Stimulated activated CD4-positive, alpha-beta T cell treated with anti-CD3 and anti-CD28 coated beads, Interleukin-4, amount 100 ng/mL, for 1 hour (primary cell): ENCODE measurements around the gene RPL38.

ENCODE experiments used
- DNase-seq: peaks from one replicate; pipeline ENCODE4 v3.0.0-alpha.2; 2020

Gene RPL38

DNA sequence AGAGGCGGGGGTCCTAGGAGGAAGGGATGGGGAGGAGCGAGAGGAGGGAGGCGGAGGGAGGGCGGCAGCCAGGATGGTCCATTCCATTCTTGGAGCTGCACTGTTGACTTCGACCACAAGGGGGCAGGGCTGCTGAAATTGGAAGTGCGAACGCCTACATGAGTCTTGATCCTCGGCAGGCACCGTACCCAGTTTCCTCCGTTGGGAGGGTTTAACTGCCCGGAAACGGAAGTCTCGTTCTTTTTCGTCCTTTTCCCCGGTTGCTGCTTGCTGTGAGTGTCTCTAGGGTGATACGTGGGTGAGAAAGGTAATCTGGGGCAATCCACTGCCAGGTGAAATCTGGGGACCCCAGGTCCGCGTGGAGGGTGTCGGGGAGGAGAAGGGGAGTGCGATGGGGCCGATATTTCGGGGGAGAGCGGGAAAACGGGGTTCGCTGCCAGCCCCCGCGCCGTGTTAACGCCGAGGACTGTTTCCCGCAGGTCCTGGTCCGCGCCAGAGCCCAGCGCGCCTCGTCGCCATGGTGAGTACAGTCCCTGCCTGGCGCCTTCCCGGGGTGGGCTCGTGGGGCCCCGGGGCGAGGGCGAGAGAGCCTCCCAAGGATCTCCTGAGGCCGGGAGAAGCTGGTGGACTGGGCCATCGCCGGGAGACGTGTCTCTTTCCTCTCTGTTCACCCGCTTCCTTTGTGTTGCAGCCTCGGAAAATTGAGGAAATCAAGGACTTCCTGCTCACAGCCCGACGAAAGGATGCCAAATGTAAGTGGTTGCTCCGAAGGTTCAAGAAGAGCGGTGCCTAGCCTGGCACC lies at the start of gene RPL38:
Gene RPL38, plus strand, starts transcription at position 240 of the 802 bp plus-strand sequence. Its CDS starts 278 bp downstream, at position 518.
- peak; percentile 96 for DNase-seq

DNA sequence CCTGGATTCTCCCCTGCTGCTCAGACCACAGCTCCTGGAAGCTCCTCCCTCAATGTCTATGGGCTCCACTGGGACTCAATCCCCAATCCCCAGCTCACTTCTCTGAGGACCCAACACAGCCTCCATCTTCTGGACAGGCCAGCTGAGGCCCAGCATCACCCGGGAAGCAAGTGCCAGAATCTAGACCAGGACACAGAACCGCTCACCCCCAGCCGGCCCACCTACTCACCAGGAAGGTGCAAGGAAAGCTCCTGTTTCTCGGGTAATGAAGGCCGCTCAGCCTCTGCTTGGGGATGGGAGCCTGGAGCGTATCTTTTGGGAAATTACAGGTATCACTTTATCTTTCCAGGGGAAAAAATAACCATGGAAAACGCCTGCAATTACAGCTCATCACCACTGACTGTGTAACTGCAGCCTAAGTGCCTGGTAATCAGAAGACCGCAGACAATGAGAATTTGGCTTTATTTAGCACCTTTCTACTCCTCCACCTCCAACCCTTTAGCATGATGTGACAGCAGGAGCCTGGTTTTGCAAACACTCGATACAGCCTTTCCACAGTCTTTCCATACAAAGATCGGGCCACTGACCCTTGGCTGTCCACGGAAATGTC lies 49.6 kb upstream of the RPL38 start:
- no peak for DNase-seq

DNA sequence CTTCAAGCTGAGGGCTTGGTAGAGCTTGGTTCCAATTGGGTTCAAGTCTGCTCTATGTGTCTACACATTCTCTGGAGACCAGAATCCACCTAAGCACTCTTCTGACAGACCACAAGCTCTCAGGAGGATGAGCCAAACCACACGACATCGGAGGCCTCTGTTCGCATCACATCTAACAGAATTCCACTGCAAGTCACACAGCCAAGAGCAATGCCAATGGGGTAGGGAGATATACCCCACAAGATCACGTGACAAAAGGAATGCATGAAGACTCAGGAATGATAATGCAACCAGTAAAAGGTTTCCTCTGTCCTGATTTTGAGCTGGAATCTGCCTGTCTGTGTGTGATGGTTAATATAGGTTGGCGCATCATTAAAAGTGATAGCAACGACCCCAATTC lies 46.6 kb upstream of the RPL38 start:
- no peak for DNase-seq

DNA sequence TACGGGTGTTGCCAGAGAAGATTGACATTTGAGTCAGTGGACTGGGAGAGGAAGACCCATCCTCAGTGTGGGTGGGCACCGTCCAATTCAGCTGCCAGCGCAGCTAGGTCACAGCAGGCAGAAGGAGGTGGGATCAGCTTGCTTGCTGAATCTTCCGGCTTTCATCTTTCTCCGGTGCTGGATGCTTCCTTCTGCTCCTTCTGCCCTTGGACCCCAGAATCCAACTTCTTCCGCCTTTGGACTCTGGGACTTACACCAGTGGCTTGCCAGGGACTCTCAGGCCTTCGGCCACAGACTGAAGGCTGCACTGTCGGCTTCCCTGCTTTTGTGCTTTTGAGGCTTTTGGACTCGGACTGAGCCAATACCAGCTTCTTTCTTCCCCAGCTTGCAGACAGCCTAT lies 46.1 kb upstream of the RPL38 start:
- DNase-seq = no peak

DNA sequence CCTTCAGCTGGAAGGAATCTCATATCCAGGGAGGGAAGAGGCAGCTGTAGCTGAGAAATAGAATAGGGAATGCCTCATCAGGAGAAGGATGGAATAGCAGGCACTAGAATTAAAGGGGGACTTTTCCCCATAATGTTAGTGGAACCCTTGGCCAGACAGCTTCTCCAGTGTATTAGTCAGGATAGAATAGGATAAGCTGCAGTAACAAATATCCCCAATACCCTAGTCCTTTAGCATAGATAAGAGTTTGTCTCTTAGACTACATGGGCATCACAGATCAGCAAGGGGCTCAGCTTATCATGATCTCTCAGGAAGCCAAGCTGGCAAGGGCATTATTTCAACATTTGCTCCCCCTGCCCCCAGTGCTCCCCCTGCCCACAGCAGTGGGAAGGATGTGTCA lies 44.7 kb upstream of the RPL38 start:
- DNase-seq = no peak

DNA sequence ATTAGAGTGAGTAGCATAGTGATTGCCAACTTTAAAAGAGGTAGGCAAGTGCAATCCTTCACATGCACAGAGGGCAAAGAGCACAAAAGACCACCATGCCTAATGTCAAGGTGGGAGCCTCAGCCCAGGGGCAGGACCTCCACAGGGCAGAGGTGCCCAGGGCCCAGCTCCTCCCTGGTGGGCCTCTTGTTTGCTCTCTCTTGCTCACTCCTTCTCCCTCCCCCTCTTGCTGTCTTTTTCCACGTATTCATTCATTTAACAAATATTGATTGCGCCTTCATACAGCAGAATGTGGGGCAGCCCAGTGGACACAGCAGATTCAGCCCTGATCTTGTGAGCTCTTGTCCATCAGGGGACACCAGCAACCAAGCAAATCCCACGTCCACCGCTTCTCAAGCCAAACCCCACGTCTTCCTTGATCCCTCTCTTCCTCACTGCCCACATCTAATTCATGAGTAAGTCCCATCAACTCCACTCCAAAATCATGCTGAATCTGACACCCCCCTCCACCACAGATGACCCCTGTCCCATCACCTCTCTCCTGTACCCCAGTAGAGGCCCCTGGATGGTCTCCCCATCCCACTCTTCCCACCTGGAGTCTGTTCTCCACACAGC lies 44.1 kb upstream of the RPL38 start:
- DNase-seq = no peak

DNA sequence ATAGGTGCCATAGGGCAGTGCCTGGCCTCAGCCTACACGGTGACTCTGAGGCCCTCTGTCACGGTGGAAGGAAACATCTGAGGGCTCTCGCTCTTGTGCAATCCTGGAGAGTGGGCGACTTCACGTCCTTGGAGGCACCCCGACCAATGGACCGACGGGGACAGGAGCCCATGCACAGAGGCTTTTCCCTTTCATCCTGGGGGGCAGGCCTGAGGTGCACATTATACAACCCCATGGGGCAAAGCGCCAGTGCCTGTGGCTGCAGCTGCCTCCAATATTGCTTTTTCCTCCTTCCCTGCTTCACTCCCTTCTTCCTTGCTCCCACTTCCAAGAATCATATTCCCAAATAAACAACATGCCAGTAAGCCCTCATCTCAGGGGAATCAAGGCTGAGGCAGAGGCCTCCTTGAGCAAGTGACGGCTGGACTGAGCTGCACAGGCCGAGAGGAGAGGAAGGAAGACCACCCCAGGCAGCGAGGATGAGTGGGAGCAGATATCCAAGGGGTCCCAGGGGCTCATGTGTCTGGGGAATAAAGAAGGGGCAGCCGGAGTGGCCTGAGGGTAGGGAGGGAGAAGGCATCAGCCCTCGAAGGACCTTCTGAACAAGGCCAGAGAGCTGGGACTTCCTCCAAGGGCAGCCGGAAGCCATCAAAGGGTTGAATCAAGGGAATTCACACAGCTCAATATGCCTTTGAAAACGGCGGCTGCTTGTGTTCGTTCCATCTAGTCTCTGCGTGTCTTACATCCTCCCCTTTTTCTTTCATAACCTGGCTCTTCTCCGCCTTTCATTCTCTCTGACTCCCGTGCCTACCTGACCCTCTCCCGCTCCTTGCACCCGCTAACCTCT lies 42.6 kb upstream of the RPL38 start:
- no peak for DNase-seq

DNA sequence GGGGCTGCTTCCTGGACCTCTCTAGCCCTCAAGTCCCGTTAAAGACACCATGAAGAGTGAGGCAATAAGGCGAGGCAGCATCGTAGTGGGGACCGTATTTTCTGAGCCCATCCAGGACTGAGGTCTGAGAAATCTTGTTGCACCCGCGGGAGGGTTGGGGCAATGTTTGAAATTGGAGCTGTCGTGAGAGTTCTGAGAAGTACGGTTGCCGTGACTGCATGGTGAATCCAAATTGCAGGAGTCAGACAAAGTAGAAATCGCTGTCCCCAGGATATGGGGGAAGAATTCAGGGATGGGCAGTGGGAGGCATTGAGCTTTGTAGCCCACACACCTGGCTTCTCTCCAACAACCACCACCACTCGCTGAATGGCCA lies 42.0 kb upstream of the RPL38 start:
- DNase-seq = no peak

DNA sequence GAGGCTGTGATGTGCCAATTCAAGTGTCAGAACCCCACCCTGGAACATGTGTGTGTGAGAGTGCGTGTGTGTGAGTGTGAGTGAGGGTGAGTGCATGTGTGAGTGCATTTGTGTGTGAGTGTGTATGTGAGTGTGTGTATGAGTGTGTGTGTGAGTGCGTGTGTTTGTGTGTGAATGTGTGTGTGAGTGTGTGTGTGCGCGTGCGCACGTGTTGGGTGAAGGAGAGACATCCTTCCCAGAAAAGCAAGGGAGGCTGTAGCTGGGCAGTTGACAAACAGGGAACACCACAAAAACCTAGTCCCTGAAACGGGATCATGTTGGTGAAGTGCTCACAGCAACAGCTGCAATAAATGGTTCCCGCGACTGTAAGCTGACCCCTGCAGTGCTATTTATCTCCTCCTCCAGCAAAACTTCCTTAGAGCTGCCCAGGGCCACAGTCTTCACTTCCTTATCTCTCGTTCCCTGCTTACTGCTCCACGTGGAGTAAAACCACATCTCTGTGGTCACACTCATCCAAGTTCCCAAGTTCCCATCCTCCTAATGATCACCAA lies 40.1 kb upstream of the RPL38 start:
- no peak for DNase-seq

DNA sequence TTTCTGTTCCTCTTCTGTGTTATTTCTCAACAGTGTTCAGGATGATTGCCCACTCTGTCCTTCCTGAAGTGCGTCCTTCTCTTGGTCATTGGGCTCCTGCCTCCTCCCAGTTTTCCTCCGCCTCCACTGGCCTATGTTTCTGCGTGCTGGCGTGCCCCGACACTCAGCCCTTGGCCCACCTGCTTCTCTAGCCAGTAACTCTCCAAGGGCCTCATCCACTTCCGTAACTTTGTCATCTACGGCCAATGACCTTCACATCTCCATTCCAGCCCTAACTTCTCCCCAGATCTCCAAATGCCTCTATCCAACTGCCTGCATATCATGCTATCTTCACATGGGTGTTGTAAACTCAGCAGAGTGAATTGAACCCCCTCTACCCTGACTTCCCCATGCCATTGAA lies 39.6 kb upstream of the RPL38 start:
- DNase-seq = no peak

DNA sequence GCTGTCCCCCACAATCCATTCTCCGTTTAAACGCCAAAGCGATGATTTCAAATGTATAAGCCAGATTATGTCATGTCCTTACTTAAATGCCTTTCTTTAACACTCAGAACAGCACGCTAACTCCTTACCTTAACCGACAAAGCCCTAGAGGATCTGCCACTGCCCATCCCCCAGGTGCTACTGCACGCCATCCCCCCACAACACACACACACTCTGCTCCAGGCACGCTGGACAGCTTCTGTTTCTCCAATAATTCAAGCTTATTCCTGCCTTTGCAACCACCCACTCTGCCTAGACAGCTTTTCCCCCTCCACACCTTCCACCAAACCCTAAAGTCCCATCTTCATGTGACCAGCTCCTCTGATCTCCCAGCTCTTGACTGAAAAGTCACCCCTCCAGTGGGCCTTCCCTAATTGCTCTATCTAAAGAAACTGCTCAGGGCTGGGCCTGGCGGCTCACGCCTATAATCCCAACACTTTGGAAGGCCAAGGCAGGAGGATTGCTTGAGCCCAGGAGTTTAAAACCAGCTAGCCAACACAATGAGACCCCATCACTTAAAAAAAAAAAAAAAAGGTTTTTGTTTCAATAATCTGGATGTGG lies 38.9 kb upstream of the RPL38 start:
- DNase-seq = no peak

DNA sequence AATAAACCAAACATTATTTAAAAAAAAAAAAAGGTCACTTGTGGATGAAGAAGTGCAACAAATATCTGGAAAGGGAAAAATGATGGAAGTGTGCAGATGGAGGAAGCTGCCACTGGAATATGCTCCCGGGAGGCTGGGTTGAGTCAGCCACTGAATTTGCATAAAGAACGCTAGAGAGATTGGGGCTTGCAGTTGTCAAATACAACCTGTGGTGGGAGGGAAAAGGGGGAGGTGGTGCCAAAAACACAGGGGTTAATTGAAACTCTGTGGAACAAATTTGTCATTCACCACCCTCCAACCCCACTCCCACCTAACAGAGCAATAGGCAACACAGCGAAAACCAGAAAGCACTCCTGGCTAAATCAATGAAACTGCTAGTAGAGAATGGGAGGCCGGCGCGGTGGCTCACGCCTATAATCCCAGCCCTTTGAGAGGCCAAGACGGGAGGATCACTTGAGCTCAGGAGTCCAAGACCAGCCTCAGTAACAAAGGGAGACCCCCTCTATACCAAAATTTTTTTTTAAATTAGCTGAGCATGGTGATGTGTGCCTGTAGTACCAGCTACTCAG lies 37.6 kb upstream of the RPL38 start:
- DNase-seq = no peak

DNA sequence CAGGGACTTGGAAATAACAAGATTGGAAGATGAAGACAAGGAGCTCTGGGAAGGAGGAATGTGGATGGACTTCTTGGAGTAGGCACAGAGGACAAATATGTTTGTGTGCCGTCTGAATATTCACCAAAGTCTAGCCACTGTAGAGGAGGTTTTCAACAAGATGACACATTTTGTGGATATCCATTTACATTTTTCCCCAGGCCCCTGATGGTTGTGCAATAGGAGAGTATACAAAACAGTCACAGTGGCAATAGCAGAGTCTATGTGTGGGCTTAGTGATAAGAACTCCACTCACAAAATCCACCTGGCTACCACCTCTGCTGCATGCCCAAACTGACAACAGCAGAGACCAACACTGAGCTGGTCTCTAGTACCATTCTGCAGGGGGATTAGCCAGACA lies 32.6 kb upstream of the RPL38 start:
- no peak for DNase-seq

DNA sequence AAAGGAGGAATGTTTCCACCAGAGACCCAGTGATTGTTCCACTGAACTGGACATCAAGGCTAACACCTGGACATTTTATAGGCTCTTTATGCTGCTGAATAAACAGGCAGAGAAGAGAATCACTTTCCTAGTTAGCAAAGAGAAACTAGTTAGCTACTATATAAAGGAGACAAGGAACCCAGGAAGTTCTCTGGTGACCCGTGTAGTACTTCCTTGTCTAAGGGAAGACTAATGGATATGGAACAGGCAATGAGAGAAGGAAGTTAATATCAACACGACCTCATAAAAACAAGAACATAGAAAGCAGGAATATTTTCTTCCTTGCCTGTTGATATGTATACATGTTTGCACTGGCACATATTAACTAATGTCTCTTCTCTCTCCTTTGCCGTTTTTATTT lies 30.8 kb upstream of the RPL38 start:
- DNase-seq = no peak

DNA sequence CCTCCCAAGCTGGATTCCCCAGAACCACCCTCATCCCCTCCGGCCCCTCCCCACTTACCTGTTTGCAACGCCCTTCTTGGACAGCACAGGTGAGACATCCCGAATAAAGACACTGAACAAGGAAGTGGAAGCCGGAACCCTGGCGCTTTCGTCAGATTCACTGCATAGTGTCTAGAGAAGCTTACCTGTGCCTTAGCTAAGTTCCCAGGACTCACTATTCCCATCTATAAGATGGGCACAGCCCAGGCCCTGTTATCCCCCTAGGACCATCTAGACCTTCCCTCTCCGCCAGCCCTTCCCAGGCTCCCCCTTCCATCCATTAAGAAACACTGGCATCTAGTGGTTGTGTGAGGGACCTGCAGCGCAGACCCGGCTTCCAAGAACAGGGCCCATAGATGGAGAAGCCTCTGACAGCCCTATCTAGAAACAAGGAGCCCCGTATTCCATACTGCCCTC lies 26.9 kb upstream of the RPL38 start:
- peak; percentile 35 for DNase-seq

DNA sequence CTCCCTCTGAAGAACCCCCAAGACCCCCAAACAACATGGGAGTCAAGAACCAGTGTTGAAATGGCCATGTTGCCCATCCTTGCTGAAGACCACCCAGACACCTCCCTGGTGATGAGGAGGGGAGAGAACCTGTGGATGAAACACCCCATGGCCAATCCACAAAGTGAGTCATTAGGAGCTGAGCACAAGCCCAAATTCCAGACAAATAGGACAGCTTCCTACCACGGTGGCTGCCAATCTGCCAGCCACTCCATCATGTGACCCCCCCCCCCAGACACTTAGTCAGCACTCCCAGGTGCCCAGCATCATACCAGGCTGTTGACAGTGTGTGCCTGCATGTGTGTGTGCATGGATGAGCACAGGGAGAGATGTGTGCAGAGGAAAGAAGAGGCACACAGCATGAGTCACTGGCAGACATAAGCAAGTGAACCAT lies 26.4 kb upstream of the RPL38 start:
- DNase-seq = no peak

DNA sequence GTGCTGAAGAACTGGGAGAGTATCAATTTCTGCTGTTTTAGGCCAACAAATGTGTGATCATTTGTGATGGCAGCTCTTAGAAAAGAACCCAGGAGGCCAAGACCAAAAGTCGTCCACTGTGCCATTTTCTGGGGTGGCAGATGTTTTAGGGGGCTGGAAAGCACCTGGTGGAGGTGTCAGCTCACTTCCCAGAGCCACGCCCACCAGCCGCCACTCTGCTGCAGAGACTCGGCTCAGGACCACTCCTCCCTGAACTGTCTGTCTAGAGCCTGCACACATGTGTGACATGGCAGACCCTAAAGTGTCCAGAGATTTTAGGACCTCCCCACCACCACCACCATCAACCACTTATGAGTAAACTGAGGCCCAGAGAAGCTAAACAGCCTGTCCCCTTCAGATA lies 23.9 kb upstream of the RPL38 start:
- no peak for DNase-seq

DNA sequence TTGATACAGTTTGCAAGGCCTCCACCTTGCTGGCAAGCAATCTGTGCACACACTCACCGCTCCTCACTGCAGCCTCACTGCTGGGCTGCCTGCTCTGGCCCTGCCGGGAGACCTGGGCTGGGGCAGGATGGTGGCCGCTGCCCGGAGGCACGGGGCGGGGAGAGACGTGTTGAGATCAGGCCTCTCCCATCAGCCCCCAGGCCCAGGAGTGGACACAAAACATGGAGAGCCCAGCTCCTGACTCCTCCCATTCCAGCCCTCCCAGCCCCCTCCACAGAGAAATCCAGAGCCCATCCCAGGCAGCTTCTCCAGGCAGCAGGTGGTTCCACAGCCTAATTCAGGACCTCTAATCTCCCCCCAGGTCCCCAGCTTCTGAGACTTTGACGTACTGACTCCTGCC lies 23.1 kb upstream of the RPL38 start:
- no peak for DNase-seq

DNA sequence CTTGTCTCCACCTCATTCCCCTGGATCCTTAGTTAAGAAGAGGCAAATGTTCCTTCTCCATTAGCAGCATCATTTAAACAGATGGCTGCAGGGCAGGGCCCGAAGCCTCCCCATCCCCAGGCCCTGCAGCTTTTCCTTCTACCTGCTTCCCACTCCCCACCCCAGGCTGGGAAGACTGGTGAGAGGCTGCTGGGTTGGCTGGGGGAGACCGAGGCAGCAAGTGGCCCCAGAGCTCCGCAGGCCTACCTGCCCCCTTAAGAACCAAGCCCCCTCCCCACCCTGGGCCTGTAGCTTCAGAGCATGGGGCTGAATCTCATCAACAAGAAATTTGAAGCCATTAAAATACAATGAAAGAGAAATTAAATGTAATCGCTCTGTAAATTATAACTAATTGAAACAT lies 22.1 kb upstream of the RPL38 start:
- DNase-seq = no peak

DNA sequence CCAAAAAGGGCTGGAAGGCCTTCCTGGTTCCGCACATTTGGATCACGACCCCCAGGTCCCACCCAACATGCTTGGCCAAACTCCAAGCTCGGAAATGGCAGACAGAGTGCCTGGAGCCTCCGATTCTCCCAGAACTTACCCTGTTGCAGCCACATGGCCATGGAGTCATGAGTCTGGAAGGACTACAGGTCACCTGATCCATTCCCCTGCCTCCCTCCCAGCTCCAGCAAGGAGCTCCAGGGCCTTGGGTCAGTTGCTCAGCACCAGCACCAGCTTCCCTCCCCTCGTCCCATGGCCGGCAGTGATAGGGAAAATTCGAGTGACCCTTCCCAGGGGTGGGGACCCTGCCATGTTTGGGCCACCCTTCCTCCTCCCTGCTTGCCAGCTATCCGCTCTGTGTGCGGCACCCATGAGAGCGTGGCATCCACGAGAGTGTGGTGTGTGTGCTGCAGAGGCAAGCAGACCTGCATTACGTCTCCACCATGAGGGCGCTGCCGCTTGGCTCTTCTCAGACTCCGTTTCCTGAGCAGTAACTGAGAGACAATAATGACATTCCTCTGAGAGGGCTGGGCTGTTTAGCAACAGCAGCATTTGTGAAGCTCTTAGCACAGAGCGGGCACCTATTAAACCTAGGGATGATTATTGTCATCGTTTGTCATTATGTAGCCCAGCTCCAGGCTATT lies 21.3 kb upstream of the RPL38 start:
- DNase-seq = no peak

DNA sequence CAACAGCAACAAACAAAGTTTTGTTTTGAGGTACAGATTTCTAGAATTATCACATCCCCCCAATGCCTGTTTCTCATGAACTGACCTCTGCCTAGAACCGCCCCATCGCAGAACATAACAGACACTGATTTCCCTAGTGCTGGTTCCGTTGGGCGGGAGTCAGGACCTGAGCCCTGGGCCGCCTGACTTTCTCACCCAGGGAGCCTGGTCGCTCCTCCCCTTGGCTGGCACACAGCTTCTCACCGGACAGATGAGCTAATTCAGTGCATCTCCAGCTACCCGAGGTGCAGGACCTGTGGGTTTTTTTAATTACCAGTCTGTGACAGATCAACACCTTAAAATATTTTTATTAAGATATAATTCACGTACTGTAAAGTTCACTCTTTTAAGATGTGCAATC lies 20.1 kb upstream of the RPL38 start:
- no peak for DNase-seq
